GM18909 (cell line): ENCODE results near the gene PCNX2.

Source experiments
- ATAC-seq: cut with Tn5 transposase; IDR thresholded peaks from one replicate; pipeline ENCODE4 v1.9.1; 2021; ENCODE audit warnings: mild to moderate bottlenecking; ENCODE audit not compliant: unreplicated experiment, poor library complexity

Gene PCNX2

DNA sequence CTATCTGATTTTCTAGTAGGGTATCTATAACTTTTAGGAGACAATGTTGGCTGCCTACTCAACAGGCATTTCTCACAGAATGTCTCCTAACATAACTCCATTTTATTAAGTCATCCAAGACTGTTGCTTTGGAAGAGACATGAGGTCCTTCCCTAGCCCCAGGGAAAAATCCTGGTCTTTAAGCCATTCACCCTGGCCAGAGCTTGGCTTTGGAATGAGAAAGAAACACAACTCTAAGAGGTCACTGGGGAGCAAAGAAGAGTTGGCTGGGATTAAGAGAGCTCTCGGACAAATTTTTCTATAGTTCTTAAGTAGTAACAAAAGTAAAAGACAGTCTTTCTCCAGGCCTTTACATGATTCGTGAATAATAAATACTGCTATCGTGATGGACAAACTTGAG, 57.9 kb downstream of the PCNX2 start:
- ATAC-seq = no peak

DNA sequence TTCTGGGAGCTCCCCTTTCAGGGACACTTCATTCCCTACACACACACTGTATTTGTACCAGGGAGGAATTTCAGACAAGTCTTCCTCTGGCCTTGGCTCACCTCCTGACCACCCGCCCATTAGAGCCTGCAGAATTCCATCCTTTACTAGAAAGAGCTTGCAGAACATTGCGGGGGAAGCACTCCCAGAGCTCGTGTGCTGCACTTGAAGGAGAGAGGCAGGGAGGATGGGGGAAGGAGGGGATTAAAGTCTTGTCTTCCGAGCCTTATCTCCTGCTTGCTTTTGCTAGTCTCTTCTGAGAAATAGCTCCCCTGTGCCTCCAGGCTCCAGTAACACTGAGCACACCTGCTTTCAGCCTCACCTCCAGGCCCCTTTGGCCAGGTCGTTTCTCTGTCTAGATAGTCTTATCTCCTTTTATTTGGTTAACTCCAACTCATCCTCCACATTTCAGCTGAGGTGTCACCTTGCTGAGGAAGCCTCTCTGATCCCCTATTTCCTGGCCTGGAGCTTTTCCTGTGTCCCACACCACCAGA, 62.0 kb downstream of the PCNX2 start:
- no peak for ATAC-seq

DNA sequence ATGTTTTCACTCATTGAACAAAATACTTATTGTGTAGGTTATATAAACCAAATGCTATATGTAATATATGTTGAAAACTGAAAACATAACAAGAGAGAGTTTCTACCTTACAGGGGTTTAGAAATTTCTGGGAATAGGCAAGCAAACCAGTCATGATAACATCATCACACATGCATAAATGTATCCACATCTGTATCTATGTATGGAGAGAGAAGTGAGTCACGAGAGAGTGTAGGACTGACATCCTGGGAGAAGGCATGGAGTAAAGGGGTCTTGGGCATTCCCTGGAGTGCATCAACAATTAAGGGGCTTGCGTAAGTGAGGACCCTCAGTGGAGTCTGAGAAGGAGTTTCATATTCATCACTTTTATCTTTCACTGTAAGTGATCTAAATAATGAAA, 65.5 kb downstream of the PCNX2 start:
- ATAC-seq = no peak

DNA sequence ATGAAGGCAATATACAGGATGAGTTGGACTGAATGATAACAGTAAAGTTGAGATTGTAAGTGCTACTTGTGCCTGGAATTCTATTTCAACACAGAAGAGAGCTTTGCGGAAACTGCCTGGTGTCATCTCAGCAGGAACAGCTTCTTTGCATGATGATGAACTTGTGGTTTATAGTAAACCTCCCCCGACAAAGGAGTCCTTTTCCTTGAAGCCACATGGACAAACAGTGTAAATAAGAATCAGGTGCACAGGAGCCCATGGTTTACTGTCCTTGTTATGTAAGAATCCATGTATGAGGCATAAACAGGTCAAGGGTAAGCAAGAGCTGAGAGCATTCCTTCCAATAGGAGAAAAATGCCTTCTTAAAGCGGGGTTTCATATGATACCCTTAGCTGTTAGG, 66.2 kb downstream of the PCNX2 start:
- no peak for ATAC-seq

DNA sequence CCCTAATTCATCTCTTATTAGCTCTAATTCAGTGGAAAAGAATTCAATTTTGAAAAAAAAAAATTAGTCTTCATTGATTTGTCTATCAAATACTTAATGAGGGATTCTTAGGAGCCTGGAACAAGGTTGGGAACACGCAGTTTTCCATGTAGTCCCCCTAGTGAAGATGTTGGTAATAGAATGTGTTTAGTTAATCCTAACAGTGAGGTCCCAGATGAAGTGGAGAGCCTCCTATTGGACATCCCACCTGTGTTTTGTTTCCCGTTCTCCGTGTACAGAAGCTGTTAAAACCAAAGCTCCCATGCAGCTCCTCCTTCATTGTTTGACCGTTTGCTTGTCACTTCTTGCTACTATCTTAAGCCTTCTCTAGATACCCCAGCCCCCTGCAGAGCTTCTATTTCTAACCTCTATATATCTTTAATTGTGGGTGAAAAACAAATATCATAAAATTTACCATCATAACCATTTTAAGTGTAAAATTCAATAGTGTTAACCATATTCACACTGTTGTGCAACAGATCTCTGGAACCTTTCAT, 67.5 kb downstream of the PCNX2 start:
- no peak for ATAC-seq

DNA sequence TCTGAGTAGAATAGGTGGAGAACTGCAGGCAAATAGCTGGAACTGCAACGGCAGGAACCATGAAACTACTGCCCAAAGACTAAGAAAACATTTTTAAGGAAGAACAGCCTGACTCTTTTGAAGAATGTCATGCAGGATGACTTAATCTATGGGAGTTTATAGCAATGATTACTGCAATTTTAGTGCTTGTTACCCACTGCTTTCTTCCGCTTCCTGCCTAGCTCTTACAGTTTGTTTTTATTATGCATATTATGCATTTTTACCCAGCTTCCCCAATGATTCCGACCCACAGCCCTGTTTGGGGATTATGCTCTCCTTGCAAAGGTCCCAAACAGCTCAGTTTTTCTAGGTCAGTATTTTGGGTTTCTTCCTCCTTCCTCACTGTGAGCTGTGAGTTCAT, 71.2 kb downstream of the PCNX2 start:
- ATAC-seq = no peak

DNA sequence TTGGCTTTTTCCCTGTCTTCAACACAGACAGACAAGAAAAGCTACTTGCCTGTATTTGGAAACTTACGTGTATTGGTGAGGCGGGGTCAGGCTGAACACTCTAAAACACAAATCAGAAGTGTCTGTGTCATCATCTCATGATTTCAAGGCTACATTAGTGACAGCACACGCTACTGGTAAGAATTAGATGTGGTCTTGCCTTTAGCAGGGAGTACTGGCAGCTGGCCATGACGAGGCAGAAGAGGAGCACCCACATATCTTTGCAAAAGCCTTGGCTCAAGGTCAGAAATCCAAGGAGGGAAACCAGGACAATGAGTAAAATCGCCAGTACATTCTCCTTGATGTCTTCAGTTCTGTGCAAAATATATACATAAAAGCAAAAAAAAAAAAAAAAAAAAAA, 77.7 kb downstream of the PCNX2 start:
- ATAC-seq = no peak

DNA sequence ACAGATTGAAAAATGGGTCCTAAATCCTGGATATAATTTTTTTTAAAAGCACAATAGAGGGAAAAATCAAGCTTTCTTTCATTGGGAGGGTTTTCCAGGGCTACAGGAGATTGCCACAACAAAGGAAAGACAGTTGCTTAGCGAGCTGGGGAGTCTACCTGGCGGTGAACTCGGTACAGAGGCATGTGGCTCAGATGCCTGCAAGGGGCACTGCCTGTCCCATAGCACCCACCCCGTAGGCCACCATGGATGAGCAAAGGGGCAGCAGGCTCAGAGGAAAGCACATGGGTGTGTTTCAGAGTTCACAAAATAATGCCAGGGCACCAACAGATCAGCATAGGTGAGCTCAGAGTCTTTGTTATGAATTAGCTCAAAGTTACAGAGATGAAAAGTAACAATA, 79.5 kb downstream of the PCNX2 start:
- ATAC-seq = no peak

DNA sequence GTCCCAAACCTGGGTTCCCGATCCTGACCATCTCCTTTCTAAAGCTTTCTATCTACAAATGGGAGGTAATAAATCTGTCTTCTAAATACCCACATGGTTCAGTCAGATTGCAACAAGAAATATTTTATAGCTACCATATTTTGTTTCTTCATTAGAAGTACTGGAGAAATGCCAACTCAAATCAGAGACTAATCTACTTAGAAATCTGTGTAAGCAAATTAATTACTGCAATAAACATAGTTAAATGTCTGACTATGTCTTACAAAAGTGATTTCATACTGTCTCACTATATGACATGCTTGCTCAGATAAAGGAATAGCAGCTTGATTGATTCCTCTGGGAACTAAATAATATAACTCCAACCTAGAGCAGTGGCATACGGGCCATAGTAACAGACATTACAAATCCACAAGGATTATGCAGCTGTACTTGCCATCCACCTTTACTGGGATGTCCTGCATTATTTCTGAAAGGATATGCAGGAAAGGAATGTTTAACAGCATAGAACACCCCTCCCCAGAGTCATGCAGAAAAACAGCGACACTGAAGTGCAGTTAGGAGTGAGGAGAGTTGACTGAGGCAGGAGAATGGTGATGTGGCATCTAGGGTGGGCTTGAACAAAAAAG, 80.3 kb downstream of the PCNX2 start:
- no peak for ATAC-seq

DNA sequence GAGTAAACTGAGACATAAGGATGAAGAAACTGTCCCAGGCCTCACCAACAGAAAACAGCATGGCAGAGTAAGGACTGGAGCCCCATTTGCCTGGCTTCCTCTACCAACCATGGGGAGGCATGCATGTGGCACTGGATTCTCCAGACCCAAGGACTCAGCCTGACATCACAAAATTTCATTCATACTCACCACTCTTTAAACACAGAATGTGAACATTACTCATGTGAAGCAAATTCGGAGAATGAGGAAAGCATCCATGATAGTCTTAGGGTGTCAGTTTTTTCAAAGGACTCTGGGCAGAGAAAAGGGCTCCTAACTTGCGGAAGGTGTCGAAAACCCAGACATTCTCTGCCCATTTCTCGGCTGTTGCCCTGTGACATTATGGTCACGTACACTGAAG, 83.9 kb downstream of the PCNX2 start:
- ATAC-seq = no peak

DNA sequence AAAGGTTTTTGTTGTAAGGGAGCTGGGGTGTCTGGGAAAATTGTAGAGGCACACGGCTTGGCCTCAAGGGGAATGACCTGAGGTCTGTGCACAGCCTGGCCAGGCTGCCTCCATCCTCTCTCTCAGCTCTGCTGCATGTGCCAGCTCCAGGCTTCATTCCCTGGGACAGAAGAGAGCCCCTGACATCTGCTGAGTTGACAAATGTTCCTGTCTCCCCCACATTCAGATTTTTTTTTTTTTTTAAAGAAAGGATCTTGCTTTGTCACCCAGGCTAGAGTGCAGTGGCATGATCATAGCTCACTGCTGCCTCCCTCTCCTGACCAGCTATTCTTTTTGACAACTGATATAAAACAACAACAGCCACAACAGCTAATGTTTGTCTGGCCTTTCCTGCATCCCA, 84.4 kb downstream of the PCNX2 start:
- no peak for ATAC-seq

DNA sequence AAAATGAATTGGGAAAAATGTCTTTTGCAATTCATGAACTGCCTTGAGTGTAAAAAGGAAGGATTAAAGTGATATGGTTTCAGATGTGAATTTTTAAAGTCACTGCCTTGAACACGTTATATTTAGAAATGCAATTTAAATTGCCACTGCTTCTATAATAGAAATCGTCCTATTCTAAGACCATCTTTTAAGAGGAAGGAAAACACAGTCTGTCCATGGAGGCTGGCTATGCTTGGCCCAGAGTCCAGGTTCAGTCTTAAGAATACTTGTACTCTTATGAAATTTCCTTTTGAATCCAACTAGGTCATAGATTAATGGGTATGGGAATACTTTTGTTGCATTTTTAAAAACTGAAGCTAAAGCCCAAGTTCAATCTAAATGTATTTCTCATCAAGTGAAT, 86.0 kb downstream of the PCNX2 start:
- no peak for ATAC-seq

DNA sequence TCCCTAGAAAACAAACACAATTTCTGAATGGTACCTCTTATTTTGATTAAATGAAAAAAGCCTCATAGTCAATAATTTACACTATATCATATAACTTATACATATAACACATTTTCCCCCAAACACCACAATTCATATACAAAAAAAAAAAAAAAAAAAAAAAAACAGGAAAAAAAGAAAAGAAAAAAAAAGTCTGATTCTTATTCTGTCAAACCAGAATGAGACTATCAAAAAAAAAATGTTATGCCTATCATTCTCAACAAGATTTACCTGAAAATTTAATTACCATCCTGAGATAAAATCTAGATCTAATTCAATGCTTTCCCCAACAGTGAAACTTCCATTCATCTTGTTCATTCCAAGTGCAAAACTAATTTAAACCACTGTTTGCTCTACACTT, 86.8 kb downstream of the PCNX2 start:
- ATAC-seq = no peak

DNA sequence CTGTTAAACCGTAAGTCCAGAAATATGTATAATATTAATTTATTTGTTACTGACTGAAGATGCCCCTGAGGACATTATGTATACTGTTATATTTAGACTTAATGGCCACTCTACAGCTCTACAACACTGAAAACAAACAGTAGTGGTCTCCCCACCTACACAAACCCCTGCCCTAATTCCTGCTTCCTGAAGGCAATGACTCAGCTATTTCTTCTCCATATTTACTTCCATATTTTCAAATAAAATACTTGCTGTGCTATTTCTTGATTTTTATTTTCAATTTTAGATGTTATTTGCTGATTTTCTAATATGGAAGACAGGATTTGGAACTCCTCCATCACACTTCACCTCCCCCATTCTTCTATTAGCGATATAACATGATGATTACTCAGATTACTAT, 97.6 kb downstream of the PCNX2 start:
- no peak for ATAC-seq

DNA sequence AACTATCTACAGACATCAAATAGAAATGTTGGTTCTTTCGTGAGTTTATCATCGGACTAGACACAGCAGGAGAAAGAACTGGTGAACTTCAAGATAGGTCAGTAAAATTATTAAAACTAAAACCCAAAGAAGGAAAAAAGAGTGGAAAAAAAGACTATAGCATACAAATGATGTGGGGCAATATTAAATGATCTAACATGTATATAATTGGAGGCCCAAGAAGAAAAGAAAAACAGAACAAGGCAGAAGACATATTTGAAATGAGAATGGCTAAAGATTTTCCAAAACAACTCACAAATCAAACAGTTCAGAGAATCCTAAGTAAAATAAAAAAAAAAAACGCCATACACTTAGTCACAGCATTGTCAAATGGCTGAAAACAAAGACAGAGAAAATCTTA, 101.8 kb downstream of the PCNX2 start:
- ATAC-seq = no peak

DNA sequence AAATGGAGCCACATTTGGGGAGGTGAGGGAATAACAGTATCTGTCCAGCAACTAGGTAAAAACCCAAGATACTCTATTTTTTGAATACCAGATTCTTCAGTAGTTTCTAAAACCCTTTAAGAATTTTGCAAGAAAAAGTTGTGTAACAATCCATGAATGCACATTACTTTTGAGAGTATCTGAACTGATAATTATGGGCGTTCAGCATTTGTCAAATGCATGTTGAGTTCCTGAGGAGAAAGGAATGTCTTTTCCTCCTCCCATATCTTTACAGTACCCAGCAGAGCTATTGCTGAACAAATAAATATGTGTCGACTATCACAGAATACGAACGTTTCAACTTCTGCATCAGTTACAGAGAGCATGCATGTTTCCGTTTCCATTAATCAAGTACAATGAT, 104.5 kb downstream of the PCNX2 start:
- ATAC-seq = no peak

DNA sequence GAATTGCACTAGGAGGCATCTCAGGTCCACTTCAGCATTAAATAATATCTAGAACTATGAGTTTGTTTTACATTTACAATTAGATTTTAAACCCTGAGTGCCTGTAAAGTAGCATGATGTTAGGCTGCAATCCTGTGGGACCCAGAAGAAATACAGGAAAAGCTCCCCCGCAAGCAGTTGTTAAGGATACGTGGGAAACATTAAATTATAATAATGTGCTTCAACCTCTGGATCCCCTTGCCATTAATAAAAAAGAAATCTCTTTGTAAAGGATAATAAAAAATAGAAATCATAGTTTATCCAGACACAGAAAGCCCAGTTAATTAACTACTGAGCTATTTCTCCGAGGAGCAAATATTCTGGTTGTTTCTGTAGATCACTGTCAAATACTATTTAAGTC, 106.0 kb downstream of the PCNX2 start:
- no peak for ATAC-seq

DNA sequence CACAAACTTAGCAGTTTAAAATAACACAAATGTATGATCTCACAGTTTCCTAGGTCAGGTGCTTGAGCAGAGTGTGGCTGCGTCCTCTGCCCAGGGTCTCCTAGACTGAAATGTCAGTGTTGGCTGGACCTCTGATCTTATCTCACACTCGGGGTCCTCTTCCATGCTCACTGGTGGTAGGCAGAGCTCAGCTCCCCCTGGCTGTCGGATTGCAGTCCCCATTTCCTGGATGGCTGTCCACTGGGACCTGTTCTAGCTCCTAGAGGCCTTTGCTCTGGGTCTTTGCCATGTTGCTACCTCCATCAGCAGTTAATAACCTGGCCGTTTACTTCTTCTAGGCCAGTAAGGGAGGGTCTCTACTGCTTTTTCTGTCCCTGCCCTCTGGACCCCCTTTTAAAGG, 107.5 kb downstream of the PCNX2 start:
- no peak for ATAC-seq

DNA sequence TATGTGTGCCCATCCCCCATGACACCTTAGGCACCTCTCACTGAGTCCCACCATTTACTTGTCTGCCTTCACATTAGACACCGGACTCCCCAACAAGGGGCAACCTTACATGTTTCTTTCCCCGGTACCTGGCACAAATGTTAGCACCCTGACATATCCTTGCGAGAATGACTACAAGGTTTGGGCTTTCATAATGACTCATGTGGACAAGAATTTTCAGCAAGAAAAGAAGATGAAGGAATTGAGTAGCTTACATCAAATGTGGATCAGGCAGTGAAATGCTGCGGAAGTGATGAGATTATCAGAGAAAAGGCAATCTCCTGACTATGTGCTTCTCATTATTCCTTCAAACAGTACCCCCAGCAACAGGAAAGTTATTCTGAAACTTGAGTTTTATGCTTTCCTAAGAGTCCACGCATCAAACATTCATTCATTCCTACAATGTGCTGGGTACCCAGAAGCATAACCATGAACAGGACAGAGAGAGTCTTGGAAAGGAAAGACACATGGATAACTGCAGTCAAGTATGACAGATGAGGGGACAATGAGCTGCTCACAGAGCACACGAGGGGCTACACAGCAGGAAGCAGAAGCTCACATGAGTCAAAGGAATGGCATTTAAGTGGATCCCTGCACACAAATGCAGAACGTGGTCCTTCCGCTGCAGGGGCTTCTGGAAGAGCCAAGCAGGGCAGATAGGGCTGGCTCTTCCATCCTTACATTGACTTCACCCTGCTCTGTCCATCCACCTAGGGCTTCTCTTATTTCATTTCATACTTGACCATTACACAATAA, 112.1 kb downstream of the PCNX2 start:
- no peak for ATAC-seq

DNA sequence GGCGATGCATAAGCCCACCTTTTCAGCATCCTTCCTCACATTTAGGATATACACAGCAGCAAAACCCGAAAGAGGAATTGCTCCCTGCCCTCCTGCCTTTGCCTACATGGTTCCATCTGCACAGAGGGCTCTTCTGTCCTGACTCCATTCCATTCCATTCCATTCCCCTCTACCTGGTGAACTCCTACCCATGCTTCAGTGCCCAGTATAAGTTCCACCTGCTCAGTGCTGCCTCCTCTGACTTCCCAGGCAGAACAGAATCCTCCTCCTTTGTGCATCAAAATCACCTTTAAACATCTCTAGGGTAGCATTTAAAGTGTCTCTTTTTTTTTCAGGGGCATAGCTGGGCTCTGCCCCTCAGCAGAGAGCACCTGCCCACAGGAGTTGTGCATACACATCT, 112.9 kb downstream of the PCNX2 start:
- no peak for ATAC-seq

DNA sequence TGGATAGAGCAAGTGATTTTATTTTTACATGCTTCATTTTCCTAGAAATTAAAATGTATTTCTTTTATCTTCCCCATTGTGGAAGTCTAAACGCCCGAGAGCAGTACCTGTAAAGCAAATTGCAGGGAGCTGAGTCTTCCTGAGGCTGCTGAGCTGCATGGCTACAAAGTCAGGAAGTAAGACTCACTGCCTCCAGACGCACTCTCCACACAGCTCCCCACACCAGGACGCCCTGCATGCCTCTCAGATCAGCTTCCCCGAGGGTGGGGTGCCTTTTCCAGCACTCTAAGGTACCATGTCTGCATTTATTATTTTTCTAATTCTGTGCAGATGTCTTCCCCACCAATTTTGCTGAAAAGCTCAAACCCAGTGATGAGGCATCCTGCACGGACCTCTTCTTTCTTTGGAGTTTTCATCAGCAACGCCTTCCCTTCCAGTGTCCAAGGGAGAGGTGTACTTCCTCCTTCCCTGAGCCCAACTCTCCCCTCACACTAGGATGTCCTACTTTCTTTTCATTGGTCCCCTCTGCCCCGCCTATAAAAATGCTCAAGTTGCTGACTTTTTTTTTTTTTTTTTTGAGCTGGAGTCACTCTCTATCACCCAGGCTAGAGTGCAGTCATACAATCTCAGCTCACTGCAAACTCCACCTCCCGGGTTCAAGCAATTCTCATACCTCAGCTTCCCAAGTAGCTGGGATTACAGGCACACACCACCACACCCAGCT, 114.7 kb downstream of the PCNX2 start:
- no peak for ATAC-seq
